Panc1 (cell line): ENCODE data around the gene CDH8.

ENCODE experiments used
- POLR2AphosphoS5 ChIP-seq: IDR thresholded peaks from 2 replicates; pipeline ENCODE4 v1.6.1; 2012; ENCODE audit warnings: mild to moderate bottlenecking, low read depth, low read length, moderate library complexity
- REST ChIP-seq, 2 experiments: IDR thresholded peaks; 2 replicates each; pipeline ENCODE4 v1.6.1; 2011 to 2012; ENCODE audit warnings: low read depth in 2 of 2, control low read depth in 1 of 2, low read length in 1 of 2, mild to moderate bottlenecking in 1 of 2, moderate library complexity in 1 of 2; ENCODE audit not compliant: insufficient read depth in 1 of 2
- SIN3A ChIP-seq: IDR thresholded peaks from 2 replicates; pipeline ENCODE4 v1.6.1; 2012; ENCODE audit warnings: low read depth, mild to moderate bottlenecking, low read length, moderate library complexity, borderline replicate concordance; ENCODE audit not compliant: insufficient read depth
- TCF7L2 ChIP-seq: IDR thresholded peaks from 2 replicates; pipeline ENCODE4 v1.6.1; 2011; ENCODE audit warnings: mild to moderate bottlenecking, low read depth, low read length, inconsistent platforms
- TF ChIP-seq, protein P1 (sequence below): fragments of 450-650 bp; IDR thresholded peaks from 2 replicates; pipeline ENCODE4 v1.5.1; 2017; ENCODE audit warnings: mild to moderate bottlenecking

DNA sequence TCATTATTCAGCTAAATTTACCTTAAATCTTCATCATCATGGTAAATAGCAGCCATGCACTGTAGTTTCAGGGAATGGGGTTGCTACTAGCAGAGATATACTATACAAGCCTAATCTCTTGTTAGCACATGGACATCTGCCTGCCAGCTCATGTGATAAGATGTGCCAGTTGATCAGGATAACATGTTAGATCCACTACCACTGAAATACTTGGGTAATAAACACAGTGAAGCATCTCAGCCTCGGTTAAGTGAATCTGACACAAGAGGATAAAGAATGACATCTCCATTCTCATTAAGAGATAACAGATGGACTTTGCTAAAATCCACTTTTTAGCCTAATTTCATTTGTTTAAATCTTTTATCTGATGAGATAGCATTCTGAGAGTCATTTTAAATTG lies 256.1 kb downstream of the CDH8 start:
- TF ChIP-seq POLR2AphosphoS5 (no peak), REST (IDR thresholded peaks at IDR 0.05; ENCODE audit: insufficient read depth in 1 of 2, low read depth in 2 of 2, low read length in 1 of 2) (no peak), SIN3A (no peak), TCF7L2 (no peak)
- TF ChIP-seq, protein P1, sequence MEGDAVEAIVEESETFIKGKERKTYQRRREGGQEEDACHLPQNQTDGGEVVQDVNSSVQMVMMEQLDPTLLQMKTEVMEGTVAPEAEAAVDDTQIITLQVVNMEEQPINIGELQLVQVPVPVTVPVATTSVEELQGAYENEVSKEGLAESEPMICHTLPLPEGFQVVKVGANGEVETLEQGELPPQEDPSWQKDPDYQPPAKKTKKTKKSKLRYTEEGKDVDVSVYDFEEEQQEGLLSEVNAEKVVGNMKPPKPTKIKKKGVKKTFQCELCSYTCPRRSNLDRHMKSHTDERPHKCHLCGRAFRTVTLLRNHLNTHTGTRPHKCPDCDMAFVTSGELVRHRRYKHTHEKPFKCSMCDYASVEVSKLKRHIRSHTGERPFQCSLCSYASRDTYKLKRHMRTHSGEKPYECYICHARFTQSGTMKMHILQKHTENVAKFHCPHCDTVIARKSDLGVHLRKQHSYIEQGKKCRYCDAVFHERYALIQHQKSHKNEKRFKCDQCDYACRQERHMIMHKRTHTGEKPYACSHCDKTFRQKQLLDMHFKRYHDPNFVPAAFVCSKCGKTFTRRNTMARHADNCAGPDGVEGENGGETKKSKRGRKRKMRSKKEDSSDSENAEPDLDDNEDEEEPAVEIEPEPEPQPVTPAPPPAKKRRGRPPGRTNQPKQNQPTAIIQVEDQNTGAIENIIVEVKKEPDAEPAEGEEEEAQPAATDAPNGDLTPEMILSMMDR, result no peak
